ENCODE data around the gene PMEPA1. TPM values are rescaled to one million over a fixed set of nuclear protein-coding genes. Genes with fewer than 3 reads are reported as not detected.

PMEPA1 gene
- total RNA-seq, 1 donor from 2014 or later = 39.9 TPM

DNA sequence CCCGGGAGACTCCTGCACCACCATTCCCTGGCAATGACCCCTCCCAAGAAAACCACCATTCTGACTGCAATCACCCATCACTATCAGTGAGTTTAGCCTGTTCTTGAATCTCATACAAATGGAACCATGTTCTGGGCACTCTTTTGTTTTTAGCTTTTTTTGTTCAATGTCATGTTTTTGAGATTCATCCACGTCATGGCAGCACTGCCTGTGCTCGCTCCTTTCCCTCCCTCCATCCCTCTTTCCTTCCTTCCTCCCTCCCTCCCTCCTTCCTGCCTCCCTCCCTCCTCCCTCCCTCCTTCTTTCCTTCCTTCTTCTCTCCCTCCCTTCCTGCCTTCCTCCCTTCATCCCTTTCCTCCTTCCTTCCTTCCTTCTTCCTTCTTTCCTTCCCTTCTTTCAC, 44.4 kb upstream of the PMEPA1 start:
- Mint-ChIP-seq H3K4me3 (no peak overlapping the region), H3K27me3 (ENCODE audit: low read depth) (no peaks in the 10 kb centered on the region), H3K27ac (no peak overlapping the region), H3K9me3 (no peaks in the 10 kb centered on the region), H3K36me3 (no peaks in the 10 kb centered on the region), H3K4me1 (peaks cover 19% of the 10 kb centered on the region)
- DNase-seq (ENCODE audit: low spot score in 2 of 2, unreplicated experiment in 2 of 2) = no peak
- TF ChIP-seq CTCF (IDR thresholded peaks at IDR 0.05; ENCODE audit: unreplicated experiment) = no peak

DNA sequence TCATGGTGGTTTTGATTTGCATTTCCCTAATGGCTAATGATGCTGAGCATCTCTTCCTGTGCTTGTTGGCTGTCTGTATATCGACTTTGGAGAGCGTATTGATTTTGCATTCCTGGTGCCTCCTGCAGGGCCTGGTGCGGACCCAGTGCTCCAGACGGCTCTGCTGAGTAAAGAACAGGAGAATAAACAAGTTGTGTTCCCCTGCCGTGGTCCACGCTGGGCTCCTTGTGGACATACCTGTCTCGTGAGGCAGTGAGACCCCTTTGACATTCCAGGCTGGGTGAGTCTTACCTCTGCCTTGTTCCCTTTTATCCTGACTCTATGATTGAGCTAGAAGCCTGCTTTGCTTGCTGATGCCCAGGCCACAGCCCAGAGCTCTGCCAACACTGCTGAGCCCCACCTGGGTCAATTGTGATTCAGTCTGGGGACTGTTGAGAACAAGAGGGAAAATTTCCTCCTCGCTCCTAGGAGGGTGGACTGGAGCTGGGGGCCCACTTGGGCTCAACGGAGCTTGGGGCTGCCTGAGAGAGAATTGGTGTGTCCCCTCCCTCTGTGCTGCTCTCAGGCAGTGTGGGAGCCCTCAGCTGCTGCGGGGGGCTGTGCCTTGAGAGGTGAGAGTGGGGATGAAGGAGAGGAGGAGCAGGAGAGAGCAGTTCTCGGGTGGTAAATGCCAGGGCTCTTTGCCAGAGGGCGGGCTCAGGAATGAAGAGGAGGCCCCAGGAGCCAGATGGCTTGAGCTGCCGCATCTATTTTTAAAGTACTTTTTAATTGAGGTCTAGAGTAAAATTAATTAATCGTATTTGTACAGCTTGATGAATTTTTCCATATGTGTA, 43.7 kb upstream of the PMEPA1 start:
- no peak for DNase-seq (ENCODE audit: low spot score in 2 of 2, unreplicated experiment in 2 of 2)
- H3K27me3 Mint-ChIP-seq (ENCODE audit: low read depth) = no peaks in the 10 kb centered on the region
- no peaks in the 10 kb centered on the region for H3K9me3 Mint-ChIP-seq
- H3K27ac Mint-ChIP-seq = peak overlapping the region; percentile 60
- no peaks in the 10 kb centered on the region for H3K36me3 Mint-ChIP-seq
- peaks cover 26% of the 10 kb centered on the region for H3K4me1 Mint-ChIP-seq
- TF ChIP-seq CTCF (IDR thresholded peaks at IDR 0.05; ENCODE audit: unreplicated experiment) = no peak
- H3K4me3 Mint-ChIP-seq = no peak overlapping the region

DNA sequence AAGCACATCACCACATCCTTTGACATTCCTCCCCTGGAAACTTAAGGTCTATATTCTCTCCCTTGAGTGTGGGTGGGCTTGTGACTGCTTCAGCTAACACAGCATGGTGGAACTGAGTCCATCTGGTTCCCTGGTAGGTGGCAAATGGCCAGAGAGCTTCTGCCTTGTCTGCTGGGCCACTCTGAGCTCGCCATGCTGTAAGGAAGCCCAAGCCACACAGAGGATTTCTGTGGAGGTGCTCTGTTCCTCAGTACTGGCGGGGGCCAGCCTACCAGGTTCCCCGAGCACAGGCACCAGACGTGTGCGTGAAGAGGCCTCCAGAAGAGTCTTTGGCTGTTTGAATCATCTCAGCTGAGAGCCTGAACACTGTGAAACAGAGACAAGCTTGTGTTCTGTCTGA, 41.6 kb upstream of the PMEPA1 start:
- no peaks in the 10 kb centered on the region for H3K9me3 Mint-ChIP-seq
- H3K27ac Mint-ChIP-seq = no peak overlapping the region
- peaks cover 37% of the 10 kb centered on the region for H3K4me1 Mint-ChIP-seq
- H3K27me3 Mint-ChIP-seq (ENCODE audit: low read depth) = no peaks in the 10 kb centered on the region
- H3K4me3 Mint-ChIP-seq = no peak overlapping the region
- no peaks in the 10 kb centered on the region for H3K36me3 Mint-ChIP-seq
- no peak for DNase-seq (ENCODE audit: low spot score in 2 of 2, unreplicated experiment in 2 of 2)
- TF ChIP-seq CTCF (IDR thresholded peaks at IDR 0.05; ENCODE audit: unreplicated experiment) = no peak

DNA sequence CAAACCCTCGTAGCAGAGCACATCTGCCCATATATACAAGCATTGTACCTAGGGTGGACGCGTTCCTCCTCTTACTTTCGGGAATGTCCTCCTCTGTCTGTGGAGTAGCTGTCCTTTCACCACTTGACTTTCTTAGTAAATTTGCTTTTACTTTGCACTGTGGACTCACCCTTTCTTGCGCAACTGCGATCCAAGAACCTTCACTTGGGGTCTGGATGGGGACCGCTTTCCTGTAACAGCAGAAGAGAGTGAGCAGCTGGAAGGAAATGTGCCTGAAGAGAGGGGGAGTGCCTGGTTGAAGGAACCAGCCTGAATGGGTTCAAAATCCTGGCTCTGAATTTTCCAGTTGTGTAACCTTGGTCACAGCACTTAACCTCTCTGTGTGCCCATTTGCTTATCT, 40.1 kb upstream of the PMEPA1 start:
- Mint-ChIP-seq H3K9me3 (no peaks in the 10 kb centered on the region), H3K27me3 (ENCODE audit: low read depth) (no peaks in the 10 kb centered on the region), H3K4me1 (peaks cover 37% of the 10 kb centered on the region), H3K27ac (no peak overlapping the region), H3K36me3 (no peaks in the 10 kb centered on the region), H3K4me3 (no peak overlapping the region)
- no peak for DNase-seq (ENCODE audit: low spot score in 2 of 2, unreplicated experiment in 2 of 2)
- TF ChIP-seq CTCF (IDR thresholded peaks at IDR 0.05; ENCODE audit: unreplicated experiment) = no peak

GRCh38 chr20:57749131-57749690, 39.4 kb upstream of the PMEPA1 start:
- no peak overlapping the region for H3K27ac Mint-ChIP-seq
- DNase-seq (ENCODE audit: low spot score in 2 of 2, unreplicated experiment in 2 of 2) = no peak
- H3K36me3 Mint-ChIP-seq = no peaks in the 10 kb centered on the region
- H3K4me3 Mint-ChIP-seq = no peak overlapping the region
- peaks cover 35% of the 10 kb centered on the region for H3K4me1 Mint-ChIP-seq
- H3K9me3 Mint-ChIP-seq = no peaks in the 10 kb centered on the region
- TF ChIP-seq CTCF (IDR thresholded peaks at IDR 0.05; ENCODE audit: unreplicated experiment) = no peak
- no peaks in the 10 kb centered on the region for H3K27me3 Mint-ChIP-seq (ENCODE audit: low read depth)
